HEK293 (cell line): Measurements from ENCODE around the gene CLTCL1.

Experiments
- CTCF ChIA-PET: fragments of 350-600 bp; formaldehyde crosslinking; extraction: SDS; loops from one replicate; lab custom pipeline; 2021; ENCODE audit warnings: antibody characterized with exemption; lab: Yijun Ruan, JAX
- POLR2A ChIA-PET: fragments of 300-600 bp; formaldehyde crosslinking; extraction: SDS; loops from one replicate; lab custom pipeline; 2020; ENCODE audit warnings: antibody characterized with exemption, inconsistent platforms; lab: Yijun Ruan, JAX
- H3K27ac ChIP-seq: fragments of 200-500 bp; sonication (Bioruptor generic); 2 replicates; pipeline ENCODE4 v1.5.1; 2014; ENCODE audit warnings: low read depth, low read length, control low read depth, inconsistent platforms; ENCODE audit errors: extremely low read depth
- H3K36me3 ChIP-seq, 2 experiments: fragments of 200-500 bp in 1 of 2; sonication (Bioruptor generic) in 1 of 2; 1 replicate in 1 of 2; 2 replicates in 1 of 2; pipeline ENCODE4 v1.5.1; 2014 to 2017; ENCODE audit warnings: inconsistent platforms in 2 of 2, low read length in 2 of 2; ENCODE audit not compliant: control insufficient read depth in 2 of 2, insufficient read depth in 1 of 2
- H3K4me1 ChIP-seq: fragments of 200-500 bp; sonication (Bioruptor generic); 2 replicates; pipeline ENCODE4 v1.5.1; 2014; ENCODE audit warnings: mild to moderate bottlenecking, low read length, inconsistent platforms; ENCODE audit not compliant: control insufficient read depth, insufficient read depth
- H3K4me3 ChIP-seq: 2 replicates; pipeline ENCODE4 v1.5.1; 2011; ENCODE audit warnings: low read depth, mild to moderate bottlenecking, control low read depth, low read length, moderate library complexity
- H3K9me3 ChIP-seq: fragments of 200-500 bp; sonication (Bioruptor generic); 2 replicates; pipeline ENCODE4 v1.5.1; 2014; ENCODE audit warnings: low read depth, low read length, inconsistent platforms; ENCODE audit not compliant: control insufficient read depth, insufficient read depth
- EGR2 ChIP-seq: fragments of 450-650 bp; formaldehyde crosslinking; IDR thresholded peaks from 2 replicates; pipeline ENCODE4 v1.5.1; 2016; ENCODE audit warnings: low read depth, missing biosample characterization, missing genetic modification characterization
- GFI1B ChIP-seq: fragments of 450-650 bp; formaldehyde crosslinking; IDR thresholded peaks from 2 replicates; pipeline ENCODE4 v1.5.1; 2016; ENCODE audit warnings: missing biosample characterization, missing genetic modification characterization
- HOXA7 ChIP-seq: sonication (generic); formaldehyde crosslinking; IDR thresholded peaks from 2 replicates; pipeline ENCODE4 v1.8.1; 2022; ENCODE audit warnings: missing genetic modification reagents, borderline replicate concordance
- OSR2 ChIP-seq: fragments of 450-650 bp; formaldehyde crosslinking; IDR thresholded peaks from 2 replicates; pipeline ENCODE4 v1.5.1; 2016; ENCODE audit warnings: missing biosample characterization, missing genetic modification characterization
- PRDM1 ChIP-seq: fragments of 450-650 bp; formaldehyde crosslinking; IDR thresholded peaks from 2 replicates; pipeline ENCODE4; 2016; ENCODE audit warnings: missing biosample characterization, missing genetic modification characterization
- SETDB1 ChIP-seq: IDR thresholded peaks from one replicate; pipeline ENCODE4 v1.6.1; 2017; ENCODE audit warnings: mild to moderate bottlenecking, low read length, moderate library complexity, mixed read lengths; ENCODE audit not compliant: insufficient read length
- WT1 ChIP-seq: fragments of 450-650 bp; formaldehyde crosslinking; IDR thresholded peaks from 2 replicates; pipeline ENCODE4 v1.5.1; 2016; ENCODE audit warnings: missing biosample characterization, missing genetic modification characterization
- ZBTB8A ChIP-seq: fragments of 450-650 bp; formaldehyde crosslinking; IDR thresholded peaks from 2 replicates; pipeline ENCODE4 v1.5.1; 2016; ENCODE audit warnings: missing biosample characterization, missing genetic modification characterization
- ZFHX2 ChIP-seq: fragments of 450-650 bp; formaldehyde crosslinking; conservative IDR thresholded peaks from 2 replicates; pipeline ENCODE4 v1.5.1; 2016; ENCODE audit warnings: missing biosample characterization, missing genetic modification characterization
- ZFP37 ChIP-seq: fragments of 450-650 bp; formaldehyde crosslinking; IDR thresholded peaks from 2 replicates; pipeline ENCODE4 v1.5.1; 2016; ENCODE audit warnings: missing biosample characterization, missing genetic modification characterization
- ZNF114 ChIP-seq: fragments of 450-650 bp; formaldehyde crosslinking; IDR thresholded peaks from 2 replicates; pipeline ENCODE4 v1.5.0; 2017; ENCODE audit warnings: missing biosample characterization, missing genetic modification characterization
- ZNF121 ChIP-seq: fragments of 450-650 bp; formaldehyde crosslinking; IDR thresholded peaks from 2 replicates; pipeline ENCODE4 v1.5.1; 2016; ENCODE audit warnings: missing biosample characterization, missing genetic modification characterization
- ZNF132 ChIP-seq: fragments of 450-650 bp; formaldehyde crosslinking; IDR thresholded peaks from 2 replicates; pipeline ENCODE4 v1.5.1; 2017; ENCODE audit warnings: missing biosample characterization, missing genetic modification characterization, borderline replicate concordance
- ZNF23 ChIP-seq: fragments of 450-650 bp; formaldehyde crosslinking; IDR thresholded peaks from 2 replicates; pipeline ENCODE4 v1.5.1; 2016; ENCODE audit warnings: missing biosample characterization, missing genetic modification characterization, borderline replicate concordance
- ZNF311 ChIP-seq: fragments of 450-650 bp; formaldehyde crosslinking; IDR thresholded peaks from 2 replicates; pipeline ENCODE4 v1.5.1; 2017; ENCODE audit warnings: missing biosample characterization, missing genetic modification characterization, borderline replicate concordance
- ZNF341 ChIP-seq: fragments of 450-650 bp; formaldehyde crosslinking; IDR thresholded peaks from 2 replicates; pipeline ENCODE4; 2016; ENCODE audit warnings: low read depth, missing biosample characterization, missing genetic modification characterization
- ZNF391 ChIP-seq: fragments of 450-650 bp; formaldehyde crosslinking; IDR thresholded peaks from 2 replicates; pipeline ENCODE4 v1.5.1; 2016; ENCODE audit warnings: low read depth, missing biosample characterization, missing genetic modification characterization, borderline replicate concordance
- ZNF404 ChIP-seq: fragments of 450-650 bp; formaldehyde crosslinking; IDR thresholded peaks from 2 replicates; pipeline ENCODE4 v1.5.1; 2017; ENCODE audit warnings: missing biosample characterization, missing genetic modification characterization
- ZNF530 ChIP-seq: fragments of 450-650 bp; formaldehyde crosslinking; IDR thresholded peaks from 2 replicates; pipeline ENCODE4 v1.5.1; 2016; ENCODE audit warnings: low read depth, missing biosample characterization, missing genetic modification characterization
- ZNF555 ChIP-seq: fragments of 450-650 bp; formaldehyde crosslinking; conservative IDR thresholded peaks from 2 replicates; pipeline ENCODE4 v1.5.1; 2017; ENCODE audit warnings: missing biosample characterization, mild to moderate bottlenecking, missing genetic modification characterization, inconsistent platforms
- ZNF658 ChIP-seq: fragments of 450-650 bp; formaldehyde crosslinking; IDR thresholded peaks from 2 replicates; pipeline ENCODE4; 2016; ENCODE audit warnings: missing biosample characterization, missing genetic modification characterization
- ZNF664 ChIP-seq: fragments of 450-650 bp; formaldehyde crosslinking; IDR thresholded peaks from 2 replicates; pipeline ENCODE4 v1.5.1; 2016; ENCODE audit warnings: missing biosample characterization, missing genetic modification characterization
- ZNF677 ChIP-seq: fragments of 450-650 bp; IDR thresholded peaks from 2 replicates; pipeline ENCODE4 v1.5.0; 2018; ENCODE audit warnings: missing biosample characterization, mild to moderate bottlenecking, missing genetic modification characterization, moderate library complexity
- ZSCAN16 ChIP-seq: fragments of 450-650 bp; formaldehyde crosslinking; IDR thresholded peaks from 2 replicates; pipeline ENCODE4 v1.5.1; 2016; ENCODE audit warnings: missing biosample characterization, missing genetic modification characterization
- TF ChIP-seq, protein P1 (sequence below): fragments of 450-650 bp; formaldehyde crosslinking; IDR thresholded peaks from 2 replicates; pipeline ENCODE4 v1.5.1; 2017; ENCODE audit warnings: missing biosample characterization, missing genetic modification characterization
- TF ChIP-seq, protein P2 (sequence below): fragments of 450-650 bp; formaldehyde crosslinking; IDR thresholded peaks from 2 replicates; pipeline ENCODE4 v1.5.1; 2017; ENCODE audit warnings: missing biosample characterization, missing genetic modification characterization
- TF ChIP-seq, protein P3 (sequence below): fragments of 450-650 bp; formaldehyde crosslinking; IDR thresholded peaks from 2 replicates; pipeline ENCODE4 v1.5.1; 2016; ENCODE audit warnings: missing biosample characterization, missing genetic modification characterization
- TF ChIP-seq, protein P4 (sequence below): fragments of 450-650 bp; formaldehyde crosslinking; IDR thresholded peaks from 2 replicates; pipeline ENCODE4 v1.5.1; 2017; ENCODE audit warnings: missing biosample characterization, missing genetic modification characterization

Gene CLTCL1

DNA sequence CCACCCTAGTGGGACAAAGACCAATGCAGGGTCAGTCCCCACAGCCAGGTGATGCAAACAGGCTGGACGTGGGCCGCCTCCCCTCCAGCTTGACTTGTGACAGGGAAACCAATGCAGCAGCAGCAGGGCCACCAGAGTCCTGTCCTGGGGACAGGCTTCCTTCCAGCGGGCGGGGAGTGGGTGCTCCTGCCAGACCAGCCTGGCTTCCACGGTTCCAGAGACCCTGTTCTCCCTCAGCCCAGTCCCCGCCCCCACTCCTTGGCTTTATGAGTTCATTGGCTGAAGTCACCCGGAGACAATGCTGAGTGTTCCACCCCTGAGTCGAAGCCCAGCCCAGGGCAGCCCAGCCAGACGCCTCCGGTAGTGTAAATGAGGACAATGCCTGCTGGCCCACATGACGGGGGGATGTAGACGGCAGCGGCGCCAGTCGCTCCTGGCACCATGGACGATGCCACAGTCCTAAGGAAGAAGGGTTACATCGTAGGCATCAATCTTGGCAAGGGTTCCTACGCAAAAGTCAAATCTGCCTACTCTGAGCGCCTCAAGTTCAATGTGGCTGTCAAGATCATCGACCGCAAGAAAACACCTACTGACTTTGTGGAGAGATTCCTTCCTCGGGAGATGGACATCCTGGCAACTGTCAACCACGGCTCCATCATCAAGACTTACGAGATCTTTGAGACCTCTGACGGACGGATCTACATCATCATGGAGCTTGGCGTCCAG lies 160.4 kb downstream of the CLTCL1 start, which contains the start of gene TSSK2:
Gene TSSK2, plus strand, starts transcription at position 350 of the 726 bp plus-strand sequence. Its CDS starts 92 bp downstream, at position 442.
- no peaks in the 10 kb centered on the region for H3K4me1 ChIP-seq
- no peaks in the 10 kb centered on the region for H3K9me3 ChIP-seq
- TF ChIP-seq ZNF23 (tag by site-specific recombination) (no peak), SETDB1 (no peak), PRDM1 (no peak), EGR2 (tag by site-specific recombination) (peak; percentile 26; the same call in 1 of the 2 replicates), ZFHX2 (tag by site-specific recombination) (0 out of 2 replicates have a peak, but pooled peaks have one; percentile 15), ZNF658 (no peak), HOXA7 (CRISPR knock-in tag) (no peak), ZSCAN16 (tag by site-specific recombination) (no peak), ZNF530 (tag by site-specific recombination) (no peak), ZNF341 (tag by site-specific recombination) (0 out of 2 replicates have a peak, but pooled peaks have one; percentile 31), ZNF121 (no peak), GFI1B (tag by site-specific recombination) (no peak), OSR2 (no peak)
- TF ChIP-seq, protein P1, sequence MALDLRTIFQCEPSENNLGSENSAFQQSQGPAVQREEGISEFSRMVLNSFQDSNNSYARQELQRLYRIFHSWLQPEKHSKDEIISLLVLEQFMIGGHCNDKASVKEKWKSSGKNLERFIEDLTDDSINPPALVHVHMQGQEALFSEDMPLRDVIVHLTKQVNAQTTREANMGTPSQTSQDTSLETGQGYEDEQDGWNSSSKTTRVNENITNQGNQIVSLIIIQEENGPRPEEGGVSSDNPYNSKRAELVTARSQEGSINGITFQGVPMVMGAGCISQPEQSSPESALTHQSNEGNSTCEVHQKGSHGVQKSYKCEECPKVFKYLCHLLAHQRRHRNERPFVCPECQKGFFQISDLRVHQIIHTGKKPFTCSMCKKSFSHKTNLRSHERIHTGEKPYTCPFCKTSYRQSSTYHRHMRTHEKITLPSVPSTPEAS (tag by site-specific recombination): no peak
- no peak within 1 kb of the TSS for H3K27ac ChIP-seq
- H3K36me3 ChIP-seq: peaks cover 4 to 52% of the 10 kb centered on the region in 2 experiments; a peak in 2 of 3 replicates
- ChIA-PET POLR2A (interaction anchor here (0.6 to 1.3 kb wide), 2 partner anchors 9 to 1375 kb away, joined by 4 to 7 read pairs; no protein-coding TSS in a partner anchor), CTCF (interaction anchor here (1.5 kb wide), 1 partner anchor 13 kb away, joined by 3 read pairs; the partner anchor contains the start of gene ESS2)
- H3K4me3 ChIP-seq: no peak within 1 kb of the TSS

DNA sequence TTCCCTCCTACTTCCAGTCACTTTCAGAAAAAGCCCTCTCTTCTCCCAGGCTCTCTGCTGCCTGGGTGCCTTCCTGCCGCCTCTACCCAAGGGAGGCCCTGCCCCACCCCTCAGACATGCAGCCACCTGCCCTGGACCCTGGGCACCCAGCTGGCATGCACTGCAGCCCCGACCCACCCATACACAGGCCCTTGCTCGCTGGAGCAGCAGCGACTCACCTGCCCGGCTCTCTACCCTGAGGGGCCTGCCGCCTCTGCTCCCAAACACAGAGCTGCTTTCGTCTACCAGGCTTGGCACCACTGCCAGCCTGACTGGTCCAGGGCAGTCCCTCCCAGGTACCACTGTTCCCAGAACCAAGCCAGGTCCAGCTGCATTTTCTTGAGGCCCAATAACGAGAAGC lies 161.6 kb downstream of the CLTCL1 start:
- TF ChIP-seq ZNF677 (tag by site-specific recombination) (no peak), ZNF555 (tag by site-specific recombination) (no peak), WT1 (tag by site-specific recombination) (no peak), ZBTB8A (no peak), ZNF664 (no peak), ZNF311 (no peak), ZNF132 (tag by site-specific recombination) (no peak), ZNF391 (no peak), ZNF404 (tag by site-specific recombination) (no peak), ZNF114 (no peak), ZFP37 (tag by site-specific recombination) (no peak)
- TF ChIP-seq, protein P2, sequence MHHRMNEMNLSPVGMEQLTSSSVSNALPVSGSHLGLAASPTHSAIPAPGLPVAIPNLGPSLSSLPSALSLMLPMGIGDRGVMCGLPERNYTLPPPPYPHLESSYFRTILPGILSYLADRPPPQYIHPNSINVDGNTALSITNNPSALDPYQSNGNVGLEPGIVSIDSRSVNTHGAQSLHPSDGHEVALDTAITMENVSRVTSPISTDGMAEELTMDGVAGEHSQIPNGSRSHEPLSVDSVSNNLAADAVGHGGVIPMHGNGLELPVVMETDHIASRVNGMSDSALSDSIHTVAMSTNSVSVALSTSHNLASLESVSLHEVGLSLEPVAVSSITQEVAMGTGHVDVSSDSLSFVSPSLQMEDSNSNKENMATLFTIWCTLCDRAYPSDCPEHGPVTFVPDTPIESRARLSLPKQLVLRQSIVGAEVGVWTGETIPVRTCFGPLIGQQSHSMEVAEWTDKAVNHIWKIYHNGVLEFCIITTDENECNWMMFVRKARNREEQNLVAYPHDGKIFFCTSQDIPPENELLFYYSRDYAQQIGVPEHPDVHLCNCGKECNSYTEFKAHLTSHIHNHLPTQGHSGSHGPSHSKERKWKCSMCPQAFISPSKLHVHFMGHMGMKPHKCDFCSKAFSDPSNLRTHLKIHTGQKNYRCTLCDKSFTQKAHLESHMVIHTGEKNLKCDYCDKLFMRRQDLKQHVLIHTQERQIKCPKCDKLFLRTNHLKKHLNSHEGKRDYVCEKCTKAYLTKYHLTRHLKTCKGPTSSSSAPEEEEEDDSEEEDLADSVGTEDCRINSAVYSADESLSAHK (tag by site-specific recombination): no peak
- TF ChIP-seq, protein P3, sequence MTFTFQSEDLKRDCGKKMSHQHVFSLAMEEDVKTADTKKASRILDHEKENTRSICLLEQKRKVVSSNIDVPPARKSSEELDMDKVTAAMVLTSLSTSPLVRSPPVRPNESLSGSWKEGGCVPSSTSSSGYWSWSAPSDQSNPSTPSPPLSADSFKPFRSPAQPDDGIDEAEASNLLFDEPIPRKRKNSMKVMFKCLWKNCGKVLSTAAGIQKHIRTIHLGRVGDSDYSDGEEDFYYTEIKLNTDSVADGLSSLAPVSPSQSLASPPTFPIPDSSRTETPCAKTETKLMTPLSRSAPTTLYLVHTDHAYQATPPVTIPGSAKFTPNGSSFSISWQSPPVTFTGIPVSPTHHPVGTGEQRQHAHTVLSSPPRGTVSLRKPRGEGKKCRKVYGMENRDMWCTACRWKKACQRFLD (tag by site-specific recombination): no peak
- TF ChIP-seq, protein P4, sequence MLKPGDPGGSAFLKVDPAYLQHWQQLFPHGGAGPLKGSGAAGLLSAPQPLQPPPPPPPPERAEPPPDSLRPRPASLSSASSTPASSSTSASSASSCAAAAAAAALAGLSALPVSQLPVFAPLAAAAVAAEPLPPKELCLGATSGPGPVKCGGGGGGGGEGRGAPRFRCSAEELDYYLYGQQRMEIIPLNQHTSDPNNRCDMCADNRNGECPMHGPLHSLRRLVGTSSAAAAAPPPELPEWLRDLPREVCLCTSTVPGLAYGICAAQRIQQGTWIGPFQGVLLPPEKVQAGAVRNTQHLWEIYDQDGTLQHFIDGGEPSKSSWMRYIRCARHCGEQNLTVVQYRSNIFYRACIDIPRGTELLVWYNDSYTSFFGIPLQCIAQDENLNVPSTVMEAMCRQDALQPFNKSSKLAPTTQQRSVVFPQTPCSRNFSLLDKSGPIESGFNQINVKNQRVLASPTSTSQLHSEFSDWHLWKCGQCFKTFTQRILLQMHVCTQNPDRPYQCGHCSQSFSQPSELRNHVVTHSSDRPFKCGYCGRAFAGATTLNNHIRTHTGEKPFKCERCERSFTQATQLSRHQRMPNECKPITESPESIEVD (tag by site-specific recombination): no peak
- TF ChIP-seq, protein P1 (tag by site-specific recombination): no peak
- ChIA-PET CTCF (interaction anchor here (2.8 kb wide), 1 partner anchor 15 kb away, joined by 12 read pairs; the partner anchor contains the start of gene ESS2), POLR2A (interaction anchor here (0.8 kb wide), 1 partner anchor 22 kb away, joined by 4 read pairs; no protein-coding TSS in a partner anchor)
- H3K27ac ChIP-seq: no peak overlapping the region
- H3K4me1 ChIP-seq: no peaks in the 10 kb centered on the region
- no peak overlapping the region for H3K4me3 ChIP-seq
- no peaks in the 10 kb centered on the region for H3K9me3 ChIP-seq
- peaks cover 0 to 42% of the 10 kb centered on the region in 2 experiments; a peak in 1 of 3 replicates for H3K36me3 ChIP-seq
